Activated T-helper 17 cell treated with anti-CD3 and anti-CD28 coated beads, Interleukin-2, amount 50 U/mL, for 72 hours (primary cell): Measurements from ENCODE around the gene C1orf116. TPM values are rescaled to one million over a fixed set of nuclear protein-coding genes. Genes with fewer than 3 reads are reported as not detected.

ENCODE experiments used
- ATAC-seq: fragments of 150-1000 bp; cut with Tn5 transposase; replicated peaks from 2 replicates; pipeline ENCODE4 v1.10.0; 2021; ENCODE audit warnings: mild to moderate bottlenecking, moderate library complexity
- H3K27ac Mint-ChIP-seq: one replicate; pipeline ENCODE4 v1.8.0; 2022; ENCODE audit warnings: mixed read lengths
- H3K27me3 Mint-ChIP-seq: one replicate; pipeline ENCODE4 v1.8.0; 2022; ENCODE audit warnings: mixed read lengths
- H3K36me3 Mint-ChIP-seq: one replicate; pipeline ENCODE4 v1.8.0; 2022; ENCODE audit warnings: low read depth, mild to moderate bottlenecking, mixed read lengths
- H3K4me1 Mint-ChIP-seq: one replicate; pipeline ENCODE4 v1.8.0; 2022; ENCODE audit warnings: mixed read lengths
- H3K4me3 Mint-ChIP-seq: one replicate; pipeline ENCODE4 v1.8.0; 2022; ENCODE audit warnings: mild to moderate bottlenecking, mixed read lengths
- H3K9me3 Mint-ChIP-seq: one replicate; pipeline ENCODE4 v1.8.0; 2022; ENCODE audit warnings: mixed read lengths
- total RNA-seq, 2 donors: library from RNA; stranded (reverse); gene quantifications; one replicate each; pipeline ENCODE4 v1.2.3, GENCODE V29; 2022

C1orf116 gene
- total RNA-seq, 2 donors from 2014 or later: not detected

DNA sequence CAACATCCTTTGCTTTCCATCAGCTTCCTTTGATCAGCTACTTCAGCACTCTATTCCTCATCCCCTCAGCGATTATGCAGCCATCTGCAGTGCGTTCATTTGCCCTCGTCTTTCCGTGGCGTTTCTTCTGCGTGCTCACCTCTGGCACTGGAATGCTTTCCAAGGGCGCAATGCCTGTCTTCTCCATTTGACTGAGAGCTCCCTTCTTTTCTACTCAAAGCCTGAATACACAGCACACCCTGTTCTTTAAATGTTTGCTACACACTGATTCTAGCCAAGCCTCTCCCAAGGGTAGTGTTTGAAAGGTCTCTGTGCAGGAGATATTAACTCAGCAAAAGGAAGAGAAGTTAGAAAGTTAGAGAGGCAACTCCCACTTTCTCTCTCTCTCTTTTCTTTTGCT lies 22.6 kb downstream of the C1orf116 start:
- ATAC-seq: no peak
- no peak overlapping the region for H3K4me3 Mint-ChIP-seq
- no peaks in the 10 kb centered on the region for H3K9me3 Mint-ChIP-seq
- no peaks in the 10 kb centered on the region for H3K36me3 Mint-ChIP-seq
- H3K4me1 Mint-ChIP-seq: peaks cover 3% of the 10 kb centered on the region
- peaks cover 44% of the 10 kb centered on the region for H3K27me3 Mint-ChIP-seq
- H3K27ac Mint-ChIP-seq: no peak overlapping the region

DNA sequence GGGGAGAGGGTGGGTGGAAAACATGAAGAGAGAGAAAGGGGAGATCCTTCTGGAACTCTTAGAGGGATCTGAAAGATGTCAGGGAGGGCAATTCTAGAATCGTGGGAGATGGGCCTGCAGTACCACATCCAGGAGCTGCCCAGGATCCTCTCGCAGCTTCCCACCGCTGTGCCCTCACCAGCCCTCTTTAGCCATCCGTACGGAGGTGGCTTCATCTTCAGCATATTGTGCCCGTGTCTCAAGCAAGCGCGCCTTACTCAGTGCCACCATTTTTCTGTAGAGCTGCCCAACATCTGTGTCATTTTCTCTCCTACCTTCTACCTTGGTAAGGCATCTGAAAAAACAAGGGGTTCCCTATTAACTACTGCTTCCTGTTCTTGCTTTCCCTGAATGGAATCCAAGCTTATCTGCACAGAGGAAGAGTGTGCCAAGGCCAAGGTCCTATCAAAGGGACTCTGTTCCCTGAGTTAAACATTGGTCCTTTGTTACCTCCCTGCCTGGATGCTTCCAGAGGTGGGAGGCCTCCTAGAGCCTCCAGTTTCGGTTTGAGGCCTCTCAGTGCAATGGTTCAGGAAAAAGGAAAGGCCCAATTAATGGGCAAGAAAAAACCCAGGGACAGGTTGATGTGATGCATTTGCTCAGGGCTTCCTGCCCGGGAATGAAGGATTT lies 23.2 kb downstream of the C1orf116 start:
- Mint-ChIP-seq H3K27me3 (peaks cover 39% of the 10 kb centered on the region), H3K9me3 (no peaks in the 10 kb centered on the region), H3K27ac (no peak overlapping the region), H3K4me3 (no peak overlapping the region), H3K4me1 (peaks cover 6% of the 10 kb centered on the region), H3K36me3 (no peaks in the 10 kb centered on the region)
- no peak for ATAC-seq

DNA sequence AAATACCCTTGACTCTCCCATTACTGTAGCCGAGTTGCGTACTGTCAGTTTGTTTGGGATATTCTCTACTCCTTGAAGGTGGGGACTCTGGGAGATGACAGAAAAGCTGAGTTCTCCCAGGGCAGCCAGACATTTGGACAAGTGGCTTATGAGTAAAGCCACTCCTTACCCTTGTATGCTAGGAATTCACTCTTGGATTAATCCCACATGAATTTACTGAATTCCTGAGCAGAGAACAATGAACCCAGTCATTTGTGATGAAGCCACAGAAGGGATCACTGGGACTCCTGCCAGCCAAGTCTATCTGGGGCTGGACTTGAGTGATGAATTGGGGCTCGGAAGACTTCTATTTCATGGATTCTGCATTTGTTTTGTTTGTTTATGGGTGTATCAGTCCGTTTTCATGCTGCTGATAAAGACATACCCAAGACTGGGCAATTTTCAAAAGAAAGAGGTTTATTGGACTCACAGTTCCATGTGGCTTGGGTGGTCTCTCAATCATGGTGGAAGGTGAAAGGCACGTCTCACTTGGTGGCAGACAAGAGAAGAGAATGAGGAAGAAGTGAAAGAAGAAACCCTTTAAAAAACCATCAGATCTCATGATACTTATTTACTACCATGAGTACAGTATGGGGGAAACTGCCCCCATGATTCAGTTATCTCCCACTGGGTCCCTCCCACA lies 25.1 kb downstream of the C1orf116 start:
- no peaks in the 10 kb centered on the region for H3K36me3 Mint-ChIP-seq
- no peak for ATAC-seq

DNA sequence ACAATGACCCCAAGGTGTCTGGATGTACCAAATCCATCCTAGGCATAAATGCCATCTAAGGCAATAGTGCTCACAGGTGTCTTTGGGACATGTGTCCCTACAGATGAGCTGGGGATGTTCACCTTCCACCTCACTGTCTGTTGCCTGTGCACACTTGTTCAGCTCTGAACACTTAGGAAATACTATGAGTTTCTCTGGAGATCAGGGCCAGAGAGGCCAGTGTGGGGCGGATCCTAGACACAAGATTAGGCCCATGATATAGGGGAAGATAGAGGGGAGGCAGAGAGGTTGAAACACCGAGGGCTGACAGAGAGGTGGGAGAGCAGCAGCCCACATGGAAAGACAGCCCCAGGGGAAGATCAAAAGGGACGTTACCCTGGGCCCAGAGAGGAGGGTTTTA lies 25.6 kb downstream of the C1orf116 start:
- H3K27me3 Mint-ChIP-seq: peaks cover 21% of the 10 kb centered on the region
- no peaks in the 10 kb centered on the region for H3K9me3 Mint-ChIP-seq
- no peak overlapping the region for H3K4me3 Mint-ChIP-seq
- no peak overlapping the region for H3K27ac Mint-ChIP-seq
- no peaks in the 10 kb centered on the region for H3K36me3 Mint-ChIP-seq
- H3K4me1 Mint-ChIP-seq: peaks cover 6% of the 10 kb centered on the region
- no peak for ATAC-seq

More for the DNA sequence above, 25.1 kb downstream of the C1orf116 start:
- H3K4me1 Mint-ChIP-seq: peaks cover 6% of the 10 kb centered on the region
- H3K27me3 Mint-ChIP-seq: peaks cover 26% of the 10 kb centered on the region
- H3K9me3 Mint-ChIP-seq: no peaks in the 10 kb centered on the region
- no peak overlapping the region for H3K27ac Mint-ChIP-seq
- H3K4me3 Mint-ChIP-seq: no peak overlapping the region

DNA sequence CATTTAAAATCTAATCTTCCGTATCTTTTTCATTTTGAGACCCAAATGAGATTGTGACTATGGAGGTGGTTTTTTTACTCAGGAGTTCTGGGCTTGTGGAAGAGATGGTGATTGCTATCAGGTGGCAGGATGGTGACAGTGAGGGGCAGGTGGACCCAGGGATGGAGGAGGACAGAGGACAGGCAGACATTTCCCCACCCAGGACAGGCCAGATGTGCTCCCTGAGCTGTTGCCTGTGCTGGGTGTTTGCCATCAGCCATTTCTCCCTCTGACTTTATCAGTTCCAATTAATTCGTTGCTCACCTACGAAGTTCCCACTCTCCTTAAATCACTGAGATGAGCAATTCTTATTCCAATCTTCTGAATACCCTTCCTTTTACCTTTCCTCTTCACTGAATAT lies 26.5 kb downstream of the C1orf116 start:
- H3K27me3 Mint-ChIP-seq: peaks cover 17% of the 10 kb centered on the region
- ATAC-seq: no peak
- H3K36me3 Mint-ChIP-seq: no peaks in the 10 kb centered on the region
- peaks cover 6% of the 10 kb centered on the region for H3K4me1 Mint-ChIP-seq
- H3K9me3 Mint-ChIP-seq: no peaks in the 10 kb centered on the region
- H3K4me3 Mint-ChIP-seq: no peak overlapping the region
- no peak overlapping the region for H3K27ac Mint-ChIP-seq

DNA sequence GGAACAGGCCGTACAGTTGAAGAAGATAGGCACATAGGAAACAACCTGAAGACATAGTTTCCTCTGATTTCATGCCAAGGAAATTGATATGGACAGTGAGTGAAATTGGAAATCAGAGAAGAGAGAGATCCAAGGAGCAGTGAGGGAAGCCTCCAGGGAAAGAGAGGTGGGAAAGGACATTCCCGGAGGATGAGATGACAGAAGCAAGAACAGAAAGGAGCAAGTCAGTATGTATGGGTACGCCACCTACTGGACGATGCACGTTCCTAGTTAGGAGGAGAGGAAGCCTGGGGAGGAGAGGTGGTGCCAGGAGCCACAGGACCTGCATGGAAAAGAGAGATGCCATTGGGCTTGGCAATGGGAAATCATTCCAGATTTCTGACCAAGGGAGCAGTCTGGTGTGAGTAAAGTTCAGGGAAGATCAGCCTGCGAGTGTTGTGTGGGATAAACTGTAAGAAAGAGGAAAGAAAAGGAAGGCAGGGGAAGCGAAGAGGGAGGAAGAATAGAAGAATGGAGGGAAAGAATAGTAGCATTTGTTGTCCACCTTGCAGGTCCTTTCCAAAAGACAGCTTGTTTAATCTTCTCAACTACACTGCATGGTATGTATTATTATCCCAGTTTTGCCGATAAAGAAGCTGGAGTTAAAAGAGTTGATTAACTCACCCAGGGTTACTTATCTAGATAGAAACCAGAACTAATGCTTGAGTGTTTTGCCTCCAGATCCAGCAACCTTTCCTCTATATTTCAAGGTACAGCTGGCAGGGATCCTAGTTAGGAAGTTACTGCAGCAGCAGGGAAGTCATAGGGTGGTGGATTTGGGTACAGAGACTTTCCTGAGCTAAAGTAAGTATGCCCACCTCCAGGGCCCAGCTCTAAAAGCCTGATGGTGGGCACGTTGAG lies 27.4 kb downstream of the C1orf116 start:
- H3K4me3 Mint-ChIP-seq: no peak overlapping the region
- H3K27me3 Mint-ChIP-seq: peaks cover 16% of the 10 kb centered on the region
- H3K9me3 Mint-ChIP-seq: no peaks in the 10 kb centered on the region
- ATAC-seq: no peak
- H3K27ac Mint-ChIP-seq: no peak overlapping the region
- H3K36me3 Mint-ChIP-seq: no peaks in the 10 kb centered on the region
- peaks cover 6% of the 10 kb centered on the region for H3K4me1 Mint-ChIP-seq

DNA sequence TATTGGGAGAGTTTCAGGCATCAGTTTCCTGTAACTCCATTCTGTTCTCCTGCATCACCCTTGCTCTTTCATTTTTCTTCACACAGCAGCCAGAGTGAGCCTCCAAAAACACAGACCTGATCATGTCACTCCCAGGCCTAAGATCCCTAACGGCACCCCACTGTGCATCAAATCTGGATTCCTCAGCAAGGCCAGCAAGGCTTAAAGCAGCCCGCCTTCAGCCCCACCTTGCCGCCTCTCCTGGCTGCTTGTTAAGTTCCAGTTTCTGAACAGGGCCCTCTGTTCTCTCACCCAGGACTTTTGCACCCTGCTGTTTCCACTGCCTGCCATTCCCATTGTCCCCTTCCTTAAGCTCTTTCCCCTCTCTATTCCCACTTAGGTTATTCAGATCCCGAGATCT lies 29.3 kb downstream of the C1orf116 start:
- no peak overlapping the region for H3K4me3 Mint-ChIP-seq
- no peaks in the 10 kb centered on the region for H3K9me3 Mint-ChIP-seq
- ATAC-seq: no peak
- no peaks in the 10 kb centered on the region for H3K36me3 Mint-ChIP-seq
- peaks cover 6% of the 10 kb centered on the region for H3K4me1 Mint-ChIP-seq
- H3K27me3 Mint-ChIP-seq: peaks cover 16% of the 10 kb centered on the region
- no peak overlapping the region for H3K27ac Mint-ChIP-seq

DNA sequence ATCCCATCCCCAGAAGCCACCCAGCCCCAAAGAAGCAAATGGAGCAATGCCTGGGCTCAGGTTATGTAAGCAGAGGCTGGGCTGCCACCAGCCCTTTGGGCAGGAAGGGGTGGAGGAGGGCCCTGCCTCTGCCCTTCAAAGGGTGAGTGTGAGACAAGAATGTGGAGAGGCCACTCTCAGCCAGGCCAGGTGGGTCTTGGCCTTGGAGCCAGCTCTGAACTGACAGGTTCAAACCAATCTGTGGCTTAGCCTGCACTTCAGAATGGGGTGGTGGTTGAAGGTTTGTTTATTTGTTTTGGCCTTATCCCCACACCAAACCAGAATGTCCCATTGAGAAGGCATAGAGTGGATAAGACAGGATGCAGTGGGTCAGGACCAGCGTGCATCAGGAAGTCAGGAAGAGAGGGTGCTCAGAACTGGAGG lies 29.8 kb downstream of the C1orf116 start:
- Mint-ChIP-seq H3K4me1 (peaks cover 6% of the 10 kb centered on the region), H3K4me3 (no peak overlapping the region), H3K27me3 (peaks cover 15% of the 10 kb centered on the region), H3K36me3 (no peaks in the 10 kb centered on the region), H3K9me3 (no peaks in the 10 kb centered on the region), H3K27ac (no peak overlapping the region)
- no peak for ATAC-seq

DNA sequence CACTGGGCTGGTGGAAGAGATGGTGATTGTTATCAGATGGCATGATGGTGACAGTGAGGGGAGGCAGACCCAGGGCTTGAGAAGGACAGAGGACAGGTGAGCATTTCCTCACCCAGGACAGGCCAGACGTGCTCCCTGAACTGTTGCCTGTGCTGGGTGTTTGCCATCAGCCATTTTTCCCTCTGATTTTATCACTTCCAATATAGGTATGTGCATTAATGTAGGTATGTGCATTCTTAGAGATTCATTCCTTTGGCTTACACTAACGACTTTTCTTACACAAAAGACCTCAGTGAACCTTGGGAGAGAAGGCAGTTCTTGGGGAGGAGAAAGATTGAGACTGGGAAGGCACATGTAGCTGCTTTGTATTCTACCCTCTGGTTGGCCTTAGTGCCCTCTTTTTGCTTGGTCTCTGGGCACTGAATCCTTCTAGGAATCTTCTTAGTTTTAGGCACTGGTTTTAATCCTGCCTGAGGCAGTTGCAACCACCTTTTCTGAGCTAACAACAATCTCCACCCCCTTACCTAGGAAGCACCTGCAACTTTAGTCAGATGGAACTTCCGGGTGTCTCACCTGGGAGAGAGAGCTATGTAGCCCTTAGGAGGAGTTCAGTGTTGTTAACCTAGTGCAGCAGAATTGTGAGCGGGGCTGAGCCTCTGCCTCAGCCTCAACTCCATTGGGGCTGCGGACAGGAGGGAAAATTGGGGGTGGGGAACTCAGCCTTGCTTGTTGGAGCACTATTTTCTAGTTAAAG lies 30.9 kb downstream of the C1orf116 start:
- Mint-ChIP-seq H3K27me3 (peaks cover 9% of the 10 kb centered on the region), H3K36me3 (no peaks in the 10 kb centered on the region), H3K9me3 (no peaks in the 10 kb centered on the region), H3K4me3 (no peak overlapping the region), H3K4me1 (peaks cover 6% of the 10 kb centered on the region), H3K27ac (no peak overlapping the region)
- ATAC-seq: no peak

DNA sequence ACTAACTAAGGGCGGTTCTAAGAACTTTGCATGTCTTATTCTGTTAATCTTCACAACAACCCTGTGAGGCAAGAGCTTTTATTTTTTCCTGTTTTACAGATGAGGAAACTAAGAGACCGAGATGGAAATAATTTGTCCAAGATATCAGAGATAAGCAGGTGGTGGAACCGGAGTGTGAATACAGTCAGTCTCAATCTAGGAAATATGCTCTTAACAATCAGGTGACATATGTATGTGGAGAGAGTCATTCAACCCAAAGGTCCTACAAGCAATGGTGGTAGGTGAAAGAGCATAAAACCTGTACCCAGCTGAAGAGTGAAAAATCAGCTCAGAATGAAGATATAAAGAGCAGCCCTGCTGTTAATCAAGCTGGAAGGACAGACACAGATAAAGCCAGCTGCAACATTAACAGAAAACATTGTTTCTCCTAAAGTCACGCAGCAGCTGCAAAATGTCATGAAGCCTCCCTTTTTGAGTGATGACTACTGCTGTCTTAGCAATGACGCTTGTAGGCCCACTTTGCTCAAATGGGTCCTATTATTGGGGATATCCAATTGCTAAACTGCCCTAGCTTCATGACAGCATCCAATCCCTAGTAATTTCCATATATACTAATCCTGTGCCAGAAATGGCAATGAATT lies 31.8 kb downstream of the C1orf116 start:
- peaks cover 6% of the 10 kb centered on the region for H3K4me1 Mint-ChIP-seq
- H3K36me3 Mint-ChIP-seq: no peaks in the 10 kb centered on the region
- H3K4me3 Mint-ChIP-seq: no peak overlapping the region
- H3K27ac Mint-ChIP-seq: no peak overlapping the region
- peaks cover 3% of the 10 kb centered on the region for H3K27me3 Mint-ChIP-seq
- ATAC-seq: no peak
- no peaks in the 10 kb centered on the region for H3K9me3 Mint-ChIP-seq

DNA sequence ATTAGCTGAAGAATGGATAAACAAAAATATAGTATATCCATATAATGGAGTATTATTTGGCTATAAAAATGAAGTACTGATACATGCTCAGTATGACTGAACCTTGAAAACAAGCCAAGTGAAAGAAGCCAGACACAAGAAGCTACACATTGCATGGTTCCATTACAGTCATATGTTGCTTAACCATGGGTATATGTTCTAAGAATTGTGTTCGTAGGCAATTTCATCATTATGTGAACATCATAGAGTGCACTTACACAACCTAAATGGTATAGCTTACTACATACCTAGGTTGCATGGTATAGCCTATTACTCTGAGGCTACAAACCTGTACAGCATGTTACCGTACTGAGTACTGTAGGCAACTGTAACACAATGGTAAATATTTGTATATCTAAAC lies 33.7 kb downstream of the C1orf116 start:
- Mint-ChIP-seq H3K4me3 (no peak overlapping the region), H3K9me3 (no peaks in the 10 kb centered on the region), H3K27ac (no peak overlapping the region), H3K4me1 (no peaks in the 10 kb centered on the region), H3K27me3 (peaks cover 8% of the 10 kb centered on the region), H3K36me3 (no peaks in the 10 kb centered on the region)
- no peak for ATAC-seq

DNA sequence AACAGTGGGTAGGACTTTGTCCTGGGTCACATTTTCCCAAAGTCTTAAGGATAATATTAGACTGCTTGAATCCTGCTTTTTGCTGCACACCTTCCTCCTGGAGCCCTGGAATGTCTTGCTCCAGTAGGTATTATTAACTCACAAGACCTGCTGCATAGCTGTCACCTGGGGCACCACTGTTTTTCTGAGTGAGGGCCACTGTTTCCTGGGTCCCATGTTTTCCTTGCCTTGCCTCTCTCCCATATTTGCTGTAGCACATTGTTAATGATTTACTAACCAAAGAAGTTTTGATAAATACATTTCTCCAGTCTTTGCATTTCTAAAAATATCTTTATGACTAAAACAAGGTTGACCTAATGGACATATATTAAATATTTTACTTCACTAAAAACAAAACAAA lies 39.8 kb downstream of the C1orf116 start:
- Mint-ChIP-seq H3K27ac (no peak overlapping the region), H3K4me3 (no peak overlapping the region), H3K27me3 (peaks cover 25% of the 10 kb centered on the region), H3K4me1 (no peaks in the 10 kb centered on the region), H3K9me3 (no peaks in the 10 kb centered on the region), H3K36me3 (no peaks in the 10 kb centered on the region)
- no peak for ATAC-seq

DNA sequence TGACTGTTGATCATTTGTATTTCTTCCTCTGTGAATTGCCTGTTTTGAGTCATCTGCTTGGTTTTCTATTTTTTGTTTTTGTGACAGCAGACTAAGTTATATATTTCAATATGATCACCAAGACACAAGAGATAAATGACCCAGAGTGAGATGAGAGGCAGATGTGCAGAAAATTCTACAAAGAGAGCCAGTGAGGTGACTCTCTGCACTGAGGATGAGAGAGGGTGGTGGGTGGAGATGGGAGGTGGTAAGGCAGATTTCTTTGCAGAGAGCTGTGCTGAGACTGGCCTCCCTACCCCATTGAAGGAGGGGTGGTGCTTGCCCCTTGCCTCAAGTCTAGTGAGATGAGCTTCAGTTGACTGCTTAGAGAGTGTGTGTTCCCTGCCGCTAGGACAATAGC lies 44.7 kb downstream of the C1orf116 start:
- Mint-ChIP-seq H3K27ac (no peak overlapping the region), H3K4me1 (no peaks in the 10 kb centered on the region), H3K36me3 (no peaks in the 10 kb centered on the region), H3K27me3 (peaks cover 36% of the 10 kb centered on the region), H3K4me3 (no peak overlapping the region), H3K9me3 (no peaks in the 10 kb centered on the region)
- no peak for ATAC-seq

DNA sequence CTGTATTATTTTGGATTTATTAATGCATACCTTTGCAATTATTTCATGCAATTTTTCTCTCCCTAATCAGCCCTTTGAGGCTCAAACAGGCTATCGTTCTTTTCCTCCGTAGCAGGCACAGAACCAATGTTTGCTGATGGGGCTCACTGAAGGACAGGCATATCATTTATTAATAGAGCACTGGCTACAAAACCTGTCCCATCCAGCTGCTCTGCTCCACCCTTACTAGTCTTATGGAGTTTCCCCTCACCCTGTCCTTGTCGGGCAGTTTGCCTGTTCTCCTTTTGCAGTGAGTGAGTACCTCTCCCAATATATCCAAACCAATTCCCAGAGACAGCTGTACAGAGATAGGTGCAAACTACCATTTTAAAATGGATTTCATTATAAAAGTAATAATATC lies 45.7 kb downstream of the C1orf116 start:
- ATAC-seq: no peak
- Mint-ChIP-seq H3K4me1 (no peaks in the 10 kb centered on the region), H3K4me3 (no peak overlapping the region), H3K9me3 (no peaks in the 10 kb centered on the region), H3K27ac (no peak overlapping the region), H3K27me3 (peaks cover 30% of the 10 kb centered on the region), H3K36me3 (no peaks in the 10 kb centered on the region)
